Loucy (cell line): ENCODE data around the gene KLHL9.

Experiments used
- EZH2phosphoT487 ChIP-seq: fragments of 200-600 bp; IDR thresholded peaks from 2 replicates; pipeline ENCODE4 v1.6.1; 2018; ENCODE audit warnings: antibody characterized with exemption, mild to moderate bottlenecking, moderate library complexity, borderline replicate concordance
- TF ChIP-seq, protein P1 (sequence below): fragments of 200-600 bp; sonication (generic); conservative IDR thresholded peaks from 2 replicates; pipeline ENCODE4 v1.5.1; 2014; ENCODE audit warnings: mild to moderate bottlenecking, antibody characterized with exemption, low read length

DNA sequence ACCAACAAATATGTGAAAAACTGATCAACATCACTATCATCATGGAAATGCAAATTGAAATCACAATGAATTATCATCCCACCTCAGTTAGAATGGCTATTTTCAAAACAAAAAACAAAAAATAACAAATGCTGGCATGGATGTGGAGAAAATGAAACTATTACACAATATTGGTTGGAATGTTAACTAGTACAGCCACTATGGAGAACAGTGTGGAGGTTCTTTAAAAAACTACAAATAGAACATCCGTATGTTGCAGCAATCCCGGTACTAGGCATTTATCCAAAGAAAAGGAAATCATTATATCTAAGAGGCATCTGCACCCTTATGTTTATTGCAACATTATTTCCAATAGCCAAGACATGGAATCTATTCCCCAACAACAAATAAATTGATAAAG, 21.1 kb downstream of the KLHL9 start:
- TF ChIP-seq, protein P1, sequence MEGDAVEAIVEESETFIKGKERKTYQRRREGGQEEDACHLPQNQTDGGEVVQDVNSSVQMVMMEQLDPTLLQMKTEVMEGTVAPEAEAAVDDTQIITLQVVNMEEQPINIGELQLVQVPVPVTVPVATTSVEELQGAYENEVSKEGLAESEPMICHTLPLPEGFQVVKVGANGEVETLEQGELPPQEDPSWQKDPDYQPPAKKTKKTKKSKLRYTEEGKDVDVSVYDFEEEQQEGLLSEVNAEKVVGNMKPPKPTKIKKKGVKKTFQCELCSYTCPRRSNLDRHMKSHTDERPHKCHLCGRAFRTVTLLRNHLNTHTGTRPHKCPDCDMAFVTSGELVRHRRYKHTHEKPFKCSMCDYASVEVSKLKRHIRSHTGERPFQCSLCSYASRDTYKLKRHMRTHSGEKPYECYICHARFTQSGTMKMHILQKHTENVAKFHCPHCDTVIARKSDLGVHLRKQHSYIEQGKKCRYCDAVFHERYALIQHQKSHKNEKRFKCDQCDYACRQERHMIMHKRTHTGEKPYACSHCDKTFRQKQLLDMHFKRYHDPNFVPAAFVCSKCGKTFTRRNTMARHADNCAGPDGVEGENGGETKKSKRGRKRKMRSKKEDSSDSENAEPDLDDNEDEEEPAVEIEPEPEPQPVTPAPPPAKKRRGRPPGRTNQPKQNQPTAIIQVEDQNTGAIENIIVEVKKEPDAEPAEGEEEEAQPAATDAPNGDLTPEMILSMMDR, result no peak
- TF ChIP-seq EZH2phosphoT487, result no peak
